HEK293 (cell line): ENCODE data around the gene ENDOD1.
A peak's percentile ranks its signal among the peaks of the same experiment; 100 is the strongest.

Experiments
- CTCF ChIP-seq: fragments of 450-650 bp; formaldehyde crosslinking; IDR thresholded peaks from 2 replicates; pipeline ENCODE4 v1.5.1; 2016; ENCODE audit warnings: missing biosample characterization, missing genetic modification characterization
- ZEB2 ChIP-seq: fragments of 450-650 bp; formaldehyde crosslinking; IDR thresholded peaks from 2 replicates; pipeline ENCODE4 v1.5.1; 2016; ENCODE audit warnings: missing biosample characterization, missing genetic modification characterization
- ZNF174 ChIP-seq: fragments of 450-650 bp; formaldehyde crosslinking; IDR thresholded peaks from 2 replicates; pipeline ENCODE4 v1.5.0; 2017; ENCODE audit warnings: missing biosample characterization, mild to moderate bottlenecking, missing genetic modification characterization
- ZNF274 ChIP-seq, 2 experiments: fragments of 200-500 bp in 1 of 2; fragments of 450-650 bp in 1 of 2; sonication (Bioruptor generic) in 1 of 2; formaldehyde crosslinking in 1 of 2; IDR thresholded peaks; 2 replicates each; pipeline versions ENCODE4 v1.5.1 to v1.6.1; 2014 to 2016; ENCODE audit warnings: borderline replicate concordance in 1 of 2, inconsistent platforms in 1 of 2, low read length in 1 of 2, missing biosample characterization in 1 of 2, missing genetic modification characterization in 1 of 2
- ZNF639 ChIP-seq: fragments of 450-650 bp; formaldehyde crosslinking; IDR thresholded peaks from 2 replicates; pipeline ENCODE4 v1.5.1; 2016; ENCODE audit warnings: missing biosample characterization, missing genetic modification characterization
- TF ChIP-seq, protein P1 (sequence below): fragments of 450-650 bp; formaldehyde crosslinking; IDR thresholded peaks from 2 replicates; pipeline ENCODE4 v1.5.1; 2016; ENCODE audit warnings: missing biosample characterization, missing genetic modification characterization

GRCh38 chr11:95089620-95090542 lies at the start of gene ENDOD1:
- TF ChIP-seq ZNF174 (no peak), CTCF (tag by site-specific recombination) (peak; percentile 72), ZNF274 (IDR thresholded peaks at IDR 0.05; ENCODE audit: low read length) (no peak), ZNF274 (tag by site-specific recombination; IDR thresholded peaks at IDR 0.05; ENCODE audit: borderline replicate concordance) (no peak), ZNF639 (tag by site-specific recombination) (no peak), ZEB2 (no peak)
- TF ChIP-seq, protein P1, sequence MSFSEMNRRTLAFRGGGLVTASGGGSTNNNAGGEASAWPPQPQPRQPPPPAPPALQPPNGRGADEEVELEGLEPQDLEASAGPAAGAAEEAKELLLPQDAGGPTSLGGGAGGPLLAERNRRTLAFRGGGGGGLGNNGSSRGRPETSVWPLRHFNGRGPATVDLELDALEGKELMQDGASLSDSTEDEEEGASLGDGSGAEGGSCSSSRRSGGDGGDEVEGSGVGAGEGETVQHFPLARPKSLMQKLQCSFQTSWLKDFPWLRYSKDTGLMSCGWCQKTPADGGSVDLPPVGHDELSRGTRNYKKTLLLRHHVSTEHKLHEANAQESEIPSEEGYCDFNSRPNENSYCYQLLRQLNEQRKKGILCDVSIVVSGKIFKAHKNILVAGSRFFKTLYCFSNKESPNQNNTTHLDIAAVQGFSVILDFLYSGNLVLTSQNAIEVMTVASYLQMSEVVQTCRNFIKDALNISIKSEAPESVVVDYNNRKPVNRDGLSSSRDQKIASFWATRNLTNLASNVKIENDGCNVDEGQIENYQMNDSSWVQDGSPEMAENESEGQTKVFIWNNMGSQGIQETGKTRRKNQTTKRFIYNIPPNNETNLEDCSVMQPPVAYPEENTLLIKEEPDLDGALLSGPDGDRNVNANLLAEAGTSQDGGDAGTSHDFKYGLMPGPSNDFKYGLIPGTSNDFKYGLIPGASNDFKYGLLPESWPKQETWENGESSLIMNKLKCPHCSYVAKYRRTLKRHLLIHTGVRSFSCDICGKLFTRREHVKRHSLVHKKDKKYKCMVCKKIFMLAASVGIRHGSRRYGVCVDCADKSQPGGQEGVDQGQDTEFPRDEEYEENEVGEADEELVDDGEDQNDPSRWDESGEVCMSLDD (tag by site-specific recombination), result no peak
